ENCODE data around the gene TMEM37. TPM values are rescaled to one million over a fixed set of nuclear protein-coding genes. Genes with fewer than 3 reads are reported as not detected.

TMEM37 gene
- total and polyA plus RNA-seq, 8 donors: 15.3 to 31.2 (median 28.0) TPM

DNA sequence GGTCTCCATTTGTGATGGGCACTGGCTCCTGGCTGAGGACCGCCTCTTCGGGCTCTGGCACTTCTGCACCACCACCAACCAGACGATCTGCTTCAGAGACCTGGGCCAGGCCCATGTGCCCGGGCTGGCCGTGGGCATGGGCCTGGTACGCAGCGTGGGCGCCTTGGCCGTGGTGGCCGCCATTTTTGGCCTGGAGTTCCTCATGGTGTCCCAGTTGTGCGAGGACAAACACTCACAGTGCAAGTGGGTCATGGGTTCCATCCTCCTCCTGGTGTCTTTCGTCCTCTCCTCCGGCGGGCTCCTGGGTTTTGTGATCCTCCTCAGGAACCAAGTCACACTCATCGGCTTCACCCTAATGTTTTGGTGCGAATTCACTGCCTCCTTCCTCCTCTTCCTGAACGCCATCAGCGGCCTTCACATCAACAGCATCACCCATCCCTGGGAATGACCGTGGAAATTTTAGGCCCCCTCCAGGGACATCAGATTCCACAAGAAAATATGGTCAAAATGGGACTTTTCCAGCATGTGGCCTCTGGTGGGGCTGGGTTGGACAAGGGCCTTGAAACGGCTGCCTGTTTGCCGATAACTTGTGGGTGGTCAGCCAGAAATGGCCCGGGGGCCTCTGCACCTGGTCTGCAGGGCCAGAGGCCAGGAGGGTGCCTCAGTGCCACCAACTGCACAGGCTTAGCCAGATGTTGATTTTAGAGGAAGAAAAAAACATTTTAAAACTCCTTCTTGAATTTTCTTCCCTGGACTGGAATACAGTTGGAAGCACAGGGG is 5.5 kb downstream of the TMEM37 start:
- ATAC-seq: no peak
- DNase-seq: no peak
- Histone ChIP-seq H3K4me3 (no peak overlapping the region), H3K27me3 (peaks cover 0 to 15% of the 10 kb centered on the region in 2 donors), H3K27ac (no peak overlapping the region), H3K9me3 (no peaks in the 10 kb centered on the region), H3K4me1 (peaks cover 17 to 39% of the 10 kb centered on the region in 2 donors), H3K36me3 (no peaks in the 10 kb centered on the region)
- TF ChIP-seq, protein P1, sequence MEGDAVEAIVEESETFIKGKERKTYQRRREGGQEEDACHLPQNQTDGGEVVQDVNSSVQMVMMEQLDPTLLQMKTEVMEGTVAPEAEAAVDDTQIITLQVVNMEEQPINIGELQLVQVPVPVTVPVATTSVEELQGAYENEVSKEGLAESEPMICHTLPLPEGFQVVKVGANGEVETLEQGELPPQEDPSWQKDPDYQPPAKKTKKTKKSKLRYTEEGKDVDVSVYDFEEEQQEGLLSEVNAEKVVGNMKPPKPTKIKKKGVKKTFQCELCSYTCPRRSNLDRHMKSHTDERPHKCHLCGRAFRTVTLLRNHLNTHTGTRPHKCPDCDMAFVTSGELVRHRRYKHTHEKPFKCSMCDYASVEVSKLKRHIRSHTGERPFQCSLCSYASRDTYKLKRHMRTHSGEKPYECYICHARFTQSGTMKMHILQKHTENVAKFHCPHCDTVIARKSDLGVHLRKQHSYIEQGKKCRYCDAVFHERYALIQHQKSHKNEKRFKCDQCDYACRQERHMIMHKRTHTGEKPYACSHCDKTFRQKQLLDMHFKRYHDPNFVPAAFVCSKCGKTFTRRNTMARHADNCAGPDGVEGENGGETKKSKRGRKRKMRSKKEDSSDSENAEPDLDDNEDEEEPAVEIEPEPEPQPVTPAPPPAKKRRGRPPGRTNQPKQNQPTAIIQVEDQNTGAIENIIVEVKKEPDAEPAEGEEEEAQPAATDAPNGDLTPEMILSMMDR (IDR thresholded peaks at IDR 0.05): no peak
- intact Hi-C loops (cut with DNase I): no loop called here

DNA sequence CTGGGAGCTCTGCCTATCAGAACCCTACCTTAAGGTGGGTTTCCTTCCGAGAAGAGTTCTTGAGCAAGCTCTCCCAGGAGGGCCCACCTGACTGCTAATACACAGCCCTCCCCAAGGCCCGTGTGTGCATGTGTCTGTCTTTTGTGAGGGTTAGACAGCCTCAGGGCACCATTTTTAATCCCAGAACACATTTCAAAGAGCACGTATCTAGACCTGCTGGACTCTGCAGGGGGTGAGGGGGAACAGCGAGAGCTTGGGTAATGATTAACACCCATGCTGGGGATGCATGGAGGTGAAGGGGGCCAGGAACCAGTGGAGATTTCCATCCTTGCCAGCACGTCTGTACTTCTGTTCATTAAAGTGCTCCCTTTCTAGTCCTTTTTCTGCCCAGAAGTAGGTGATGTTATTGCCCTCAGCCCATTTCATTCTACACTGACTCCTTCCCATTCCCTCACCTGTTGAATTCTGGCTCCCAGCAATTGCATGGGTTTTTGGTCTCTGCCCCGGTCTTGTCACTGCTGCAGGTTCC is 6.5 kb downstream of the TMEM37 start:
- H3K4me3 ChIP-seq: no peak overlapping the region
- H3K9me3 ChIP-seq: no peaks in the 10 kb centered on the region
- intact Hi-C loops (cut with DNase I): no loop called here
- H3K27ac ChIP-seq: no peak overlapping the region
- ATAC-seq (no peak), DNase-seq (no peak)
- peaks cover 13 to 29% of the 10 kb centered on the region in 2 donors for H3K4me1 ChIP-seq
- peaks cover 0 to 5% of the 10 kb centered on the region in 2 donors for H3K27me3 ChIP-seq
- no peaks in the 10 kb centered on the region for H3K36me3 ChIP-seq
- TF ChIP-seq, protein P1 (IDR thresholded peaks at IDR 0.05): no peak

DNA sequence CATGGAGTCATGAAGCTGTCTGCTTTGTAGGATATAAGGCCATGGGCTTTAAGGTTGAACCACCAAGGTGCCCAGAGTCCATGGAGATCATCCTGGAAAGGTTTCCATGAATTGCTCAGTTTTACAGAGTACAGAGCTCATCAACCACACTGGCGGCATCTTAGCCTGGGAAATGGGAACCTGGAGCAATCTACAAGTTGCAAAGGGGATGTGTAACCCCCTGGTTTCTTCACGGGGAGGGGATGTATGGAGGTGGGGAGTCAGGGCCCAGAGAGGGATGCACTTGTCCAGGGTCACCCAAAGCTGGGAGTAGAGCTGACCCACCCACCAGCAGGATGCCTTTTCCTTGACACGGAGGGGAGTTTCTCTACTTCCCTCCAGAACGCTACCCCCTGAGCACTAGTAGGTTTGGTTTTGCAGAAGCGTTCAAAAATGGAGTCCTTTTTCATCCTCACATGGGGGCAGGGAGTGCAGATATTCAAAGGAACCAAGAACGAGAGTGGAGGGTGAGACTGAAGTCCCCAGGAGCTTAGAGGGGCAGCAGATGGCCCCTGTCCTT is 7.2 kb downstream of the TMEM37 start:
- TF ChIP-seq, protein P1 (IDR thresholded peaks at IDR 0.05): no peak
- peaks cover 7 to 23% of the 10 kb centered on the region in 2 donors for H3K4me1 ChIP-seq
- ATAC-seq (no peak), DNase-seq (no peak)
- no peaks in the 10 kb centered on the region for H3K36me3 ChIP-seq
- no peaks in the 10 kb centered on the region for H3K9me3 ChIP-seq
- H3K4me3 ChIP-seq: no peak overlapping the region
- no peak overlapping the region for H3K27ac ChIP-seq
- intact Hi-C loops (cut with DNase I): no loop called here
- no peaks in the 10 kb centered on the region for H3K27me3 ChIP-seq

DNA sequence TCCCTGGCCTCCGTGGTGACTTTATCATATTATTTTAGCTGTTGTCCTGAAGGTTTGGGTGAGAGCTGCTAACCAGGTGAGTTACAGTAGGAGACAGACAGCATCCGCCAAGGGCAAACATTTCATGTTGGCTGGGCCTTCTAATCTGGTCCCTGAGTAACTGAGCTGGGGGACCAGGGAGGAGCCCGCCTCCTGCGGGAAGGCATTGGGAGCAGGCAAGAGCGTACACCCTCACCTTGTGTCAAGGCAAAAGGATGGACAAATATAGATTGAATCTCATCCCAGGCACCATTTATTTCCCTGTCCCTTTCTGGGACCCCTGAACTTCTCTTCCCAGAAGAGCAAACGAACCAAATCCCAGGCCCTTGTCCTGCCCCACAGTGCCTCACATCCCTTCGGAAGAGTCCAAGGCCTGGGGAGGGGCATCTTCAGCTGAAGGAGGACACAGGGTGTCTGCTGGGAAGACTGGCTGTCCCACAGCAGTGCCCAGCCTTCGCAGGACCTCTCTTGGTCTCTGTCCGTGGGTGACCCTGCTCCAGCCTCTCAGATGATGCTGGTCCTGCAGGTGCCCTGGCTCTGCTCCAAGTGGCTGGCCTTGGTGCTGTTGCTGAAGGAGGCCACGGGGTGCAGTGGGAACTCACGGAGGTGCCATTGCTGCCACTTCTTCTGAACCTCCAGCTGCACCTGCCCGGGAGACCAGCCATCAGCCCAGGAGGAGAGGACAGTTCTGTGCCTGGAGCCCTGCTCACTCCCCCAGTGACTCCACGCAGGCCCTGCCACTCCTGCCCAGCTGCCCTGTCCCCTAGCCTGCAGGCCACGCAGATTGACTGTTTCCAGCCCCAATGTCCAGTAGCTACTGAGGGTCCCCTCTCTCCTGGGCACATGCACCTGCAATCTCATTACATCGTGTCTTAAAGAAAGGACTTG is 8.2 kb downstream of the TMEM37 start:
- Histone ChIP-seq H3K27ac (no peak overlapping the region), H3K36me3 (no peaks in the 10 kb centered on the region), H3K4me3 (no peak overlapping the region), H3K4me1 (peaks cover 7 to 16% of the 10 kb centered on the region in 2 donors), H3K27me3 (no peaks in the 10 kb centered on the region), H3K9me3 (no peaks in the 10 kb centered on the region)
- TF ChIP-seq, protein P1 (IDR thresholded peaks at IDR 0.05): no peak
- DNase-seq (no peak), ATAC-seq (no peak)
- intact Hi-C loops (cut with DNase I): no loop called here
